Kidney glomerular epithelial cell (primary cell): ENCODE measurements around the gene C1QB.

Source experiments
- DNase-seq: peaks from one replicate; lab custom pipeline; 2025; lab: John Stamatoyannopoulos, UW

C1QB gene

GRCh38 chr1:22652881-22653316 lies at the start of gene C1QB:
TSS of gene C1QB (plus strand) at chr1:22653236. CDS start at chr1:22659463, 6,227 bp downstream.
- no peak for DNase-seq

GRCh38 chr1:22606161-22606560 lies 46.9 kb upstream of the C1QB start:
- no peak for DNase-seq

- DNase-seq, result no peak
Observed at GRCh38 chr1:22607154-22607553, 45.9 kb upstream of the C1QB start.

- no peak for DNase-seq
Observed at GRCh38 chr1:22608361-22608760, 44.7 kb upstream of the C1QB start.

GRCh38 chr1:22609291-22609690 lies 43.7 kb upstream of the C1QB start:
- DNase-seq, result no peak

GRCh38 chr1:22611530-22611947 lies 41.5 kb upstream of the C1QB start:
- peak; percentile 18 for DNase-seq

- DNase-seq, result no peak
Observed at GRCh38 chr1:22612671-22613571, 40.1 kb upstream of the C1QB start.

- DNase-seq, result no peak
Observed at GRCh38 chr1:22613572-22613918, 39.5 kb upstream of the C1QB start.

- DNase-seq, result no peak
Observed at GRCh38 chr1:22613951-22614350, 39.1 kb upstream of the C1QB start.

GRCh38 chr1:22615886-22616285 lies 37.1 kb upstream of the C1QB start:
- no peak for DNase-seq

- no peak for DNase-seq
Observed at GRCh38 chr1:22616571-22616970, 36.5 kb upstream of the C1QB start.

- no peak for DNase-seq
Observed at GRCh38 chr1:22618056-22618455, 35.0 kb upstream of the C1QB start.

GRCh38 chr1:22619252-22619651 lies 33.8 kb upstream of the C1QB start:
- no peak for DNase-seq

GRCh38 chr1:22619798-22620197 lies 33.2 kb upstream of the C1QB start:
- DNase-seq, result no peak

GRCh38 chr1:22621761-22622160 lies 31.3 kb upstream of the C1QB start:
- DNase-seq, result no peak

GRCh38 chr1:22625262-22625925 lies 27.6 kb upstream of the C1QB start:
- no peak for DNase-seq

- DNase-seq, result no peak
Observed at GRCh38 chr1:22626237-22627157, 26.5 kb upstream of the C1QB start.

GRCh38 chr1:22627331-22627730 lies 25.7 kb upstream of the C1QB start:
- no peak for DNase-seq

GRCh38 chr1:22628698-22629444 lies 24.2 kb upstream of the C1QB start:
- DNase-seq, result no peak

GRCh38 chr1:22629886-22630285 lies 23.1 kb upstream of the C1QB start:
- DNase-seq, result no peak

- DNase-seq, result no peak
Observed at GRCh38 chr1:22633697-22634463, 19.2 kb upstream of the C1QB start.
